NOMO-1 (cell line): ENCODE data around the gene BCL7A.
A peak's percentile ranks its signal among the peaks of the same experiment; 100 is the strongest.
"Not testable (repeated sequence)": the region's sequence is repeated elsewhere in the genome, so short reads cannot be mapped to it uniquely, and the experiment has no call there.

Source experiments
- DNase-seq, 2 experiments: peaks; one replicate each; lab custom pipeline; 2025; ENCODE audit not compliant: unreplicated experiment in 2 of 2; lab: John Stamatoyannopoulos, UW

BCL7A gene

DNA sequence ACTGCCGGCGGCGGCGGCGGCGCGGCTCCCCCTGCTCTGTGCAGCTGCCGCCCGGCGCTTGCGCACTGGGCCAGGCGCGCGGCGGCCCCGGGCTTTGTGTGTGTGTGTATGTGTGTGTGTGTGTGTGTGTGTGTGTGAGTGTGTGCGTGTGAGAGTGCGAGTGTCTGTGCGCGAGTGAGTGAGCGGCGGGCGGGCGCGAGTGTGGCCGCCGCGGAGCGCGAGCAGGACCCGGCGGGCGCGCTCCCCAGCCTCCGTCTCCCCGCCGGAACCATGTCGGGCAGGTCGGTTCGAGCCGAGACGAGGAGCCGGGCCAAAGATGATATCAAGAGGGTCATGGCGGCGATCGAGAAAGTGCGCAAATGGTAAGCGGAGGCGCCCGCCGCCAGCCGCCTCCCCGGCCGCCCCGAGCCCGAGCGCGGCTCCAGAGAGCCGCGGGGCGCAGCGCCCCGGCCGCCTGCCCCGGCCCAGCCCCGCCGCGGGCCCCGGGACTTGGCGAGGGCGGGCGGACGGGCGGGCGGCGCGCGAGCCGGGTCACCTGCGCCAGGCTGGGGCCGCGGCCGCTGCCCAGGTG lies at the start of gene BCL7A:
TSS of gene BCL7A (plus strand) at position 63 of the 571 bp plus-strand sequence. CDS start at position 271, 208 bp downstream.
- peak; percentile 35 to 65 for DNase-seq

- no peak for DNase-seq
These were observed 47.4 kb upstream of the BCL7A start for GRCh38 chr12:121974026-121974985.

GRCh38 chr12:121975021-121975420 lies 46.7 kb upstream of the BCL7A start:
- no peak for DNase-seq

- DNase-seq: no peak
These were observed 44.7 kb upstream of the BCL7A start for GRCh38 chr12:121976950-121977349.

DNA sequence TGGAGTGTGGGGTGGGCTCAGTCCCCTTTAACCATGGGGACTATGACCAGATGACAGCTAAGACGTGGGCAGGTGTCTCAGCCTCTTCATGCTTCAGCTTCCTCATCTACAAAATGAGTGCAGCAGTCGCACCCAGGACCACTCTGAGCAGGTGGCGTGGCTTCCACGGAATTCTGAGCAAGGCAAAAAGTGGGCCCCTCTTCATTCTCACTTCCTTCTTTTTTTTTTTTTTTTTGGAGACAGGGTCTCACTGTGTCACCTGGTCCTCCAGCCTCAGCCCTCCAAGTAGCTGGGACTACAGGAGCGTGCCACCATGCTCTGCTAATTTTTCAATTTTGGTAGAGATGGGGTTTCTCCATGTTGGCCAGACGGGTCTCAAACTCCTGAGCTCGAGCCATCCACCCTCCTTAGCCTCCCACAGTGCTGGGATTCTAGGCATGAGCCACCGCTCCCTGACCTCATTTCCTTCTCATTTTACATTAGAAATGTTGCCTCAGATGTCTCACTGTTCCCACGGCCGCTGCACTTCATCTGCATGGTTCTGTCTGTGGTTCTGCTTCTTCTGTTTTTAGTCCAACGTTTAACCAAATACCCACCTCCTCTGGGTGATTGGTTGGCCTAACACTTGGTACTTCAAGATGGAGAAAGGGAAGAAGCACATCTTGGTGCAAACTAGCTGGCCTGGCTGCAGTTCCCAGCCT lies 41.3 kb upstream of the BCL7A start:
- peak; percentile 62 to 81 for DNase-seq

DNA sequence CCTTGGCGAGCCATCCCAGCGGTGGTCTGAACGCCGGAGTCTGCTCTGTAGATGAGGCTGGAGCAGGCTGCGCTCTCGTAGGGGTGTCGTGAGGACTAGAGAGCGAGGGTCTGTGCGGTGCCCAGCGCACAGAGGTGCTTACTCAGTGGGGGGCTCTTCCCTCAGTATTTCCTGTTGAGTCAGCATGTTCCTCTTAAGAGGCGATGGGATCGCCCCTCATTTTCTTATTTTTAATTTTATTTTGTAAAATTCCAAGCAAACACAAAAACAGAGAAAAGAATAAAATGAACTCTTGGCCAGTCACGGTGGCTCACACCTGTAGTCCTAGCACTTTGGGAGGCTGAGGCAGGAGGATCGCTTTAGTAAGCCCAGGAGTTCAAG lies 40.8 kb upstream of the BCL7A start:
- no peak for DNase-seq

GRCh38 chr12:121981456-121981855 lies 40.2 kb upstream of the BCL7A start:
- DNase-seq: no peak

DNA sequence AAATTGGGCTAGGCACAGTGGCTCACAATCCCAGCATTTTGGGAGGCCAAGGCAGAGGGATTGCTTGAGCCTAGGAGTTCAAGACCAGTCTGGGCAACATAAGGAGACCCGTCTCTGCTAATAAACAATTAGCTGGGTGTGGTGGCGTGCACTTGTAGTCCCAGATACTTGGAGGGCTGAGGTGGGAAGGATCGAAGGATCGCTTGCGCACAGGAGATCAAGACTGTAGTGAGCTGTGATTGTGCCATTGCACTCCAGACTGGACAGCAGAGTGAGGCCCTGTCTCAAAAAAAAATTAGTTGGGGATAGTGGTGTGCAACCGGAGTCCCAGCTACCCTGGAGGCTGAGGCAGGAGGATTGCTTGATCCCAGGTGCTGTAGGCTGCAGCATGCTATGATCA lies 38.7 kb upstream of the BCL7A start:
- no peak for DNase-seq

GRCh38 chr12:121983536-121984210 lies 38.0 kb upstream of the BCL7A start:
- peak; percentile 42 to 51 for DNase-seq

DNA sequence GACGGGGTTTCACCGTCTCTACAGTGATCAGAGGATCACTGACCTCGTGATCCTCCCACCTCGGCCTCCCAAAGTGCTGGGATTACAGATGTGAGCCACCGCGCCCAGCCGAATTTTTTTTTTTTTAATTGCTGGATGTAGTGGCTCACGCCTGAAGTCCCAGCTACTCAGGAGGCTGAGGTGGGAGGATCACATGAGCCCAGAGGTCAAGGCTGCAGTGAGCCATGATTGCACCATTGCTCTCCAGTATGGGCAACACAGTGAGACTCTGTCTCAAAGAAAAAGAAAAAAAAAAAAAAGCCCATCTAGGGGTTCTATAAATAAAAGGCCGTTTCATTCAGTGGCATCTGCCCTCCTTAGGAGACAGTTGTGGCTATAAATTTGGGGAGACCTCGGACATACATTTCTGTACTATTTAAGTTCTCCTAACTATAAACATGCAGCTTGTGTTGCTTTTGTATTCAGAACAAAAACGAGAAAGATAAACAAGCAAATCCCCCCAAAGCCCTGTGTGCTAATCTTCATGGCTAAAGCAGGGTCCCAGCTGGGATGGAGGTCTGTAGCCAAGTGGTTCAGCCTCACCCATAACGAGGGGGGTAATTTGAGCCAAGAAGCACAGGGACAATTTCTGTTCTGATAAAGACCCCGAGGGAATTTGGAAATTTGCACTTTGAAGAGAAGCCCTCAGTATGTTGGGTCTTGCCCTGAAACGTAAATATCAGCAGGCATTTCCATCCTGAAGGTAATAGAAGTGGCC lies 35.0 kb upstream of the BCL7A start:
- DNase-seq: no peak

DNA sequence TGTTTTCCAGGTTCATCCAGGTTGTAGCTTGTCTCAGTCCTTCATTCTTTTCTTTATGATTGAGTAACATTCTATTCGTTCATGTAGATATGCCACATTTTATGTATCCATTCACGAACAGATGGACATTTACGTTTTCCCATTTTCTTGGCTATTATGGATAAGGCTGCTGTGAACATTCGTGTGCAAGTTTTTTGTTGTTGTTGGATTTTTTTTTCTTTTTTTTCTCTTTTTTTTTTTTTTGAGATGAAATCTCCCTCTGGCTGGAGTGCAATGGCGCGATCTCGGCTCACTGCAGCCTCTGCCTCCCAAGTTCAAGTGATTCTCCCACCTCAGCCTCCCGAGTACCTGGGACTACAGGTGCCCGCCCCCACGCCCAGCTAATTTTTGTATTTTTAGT lies 33.2 kb upstream of the BCL7A start:
- DNase-seq: not testable (repeated sequence)

DNA sequence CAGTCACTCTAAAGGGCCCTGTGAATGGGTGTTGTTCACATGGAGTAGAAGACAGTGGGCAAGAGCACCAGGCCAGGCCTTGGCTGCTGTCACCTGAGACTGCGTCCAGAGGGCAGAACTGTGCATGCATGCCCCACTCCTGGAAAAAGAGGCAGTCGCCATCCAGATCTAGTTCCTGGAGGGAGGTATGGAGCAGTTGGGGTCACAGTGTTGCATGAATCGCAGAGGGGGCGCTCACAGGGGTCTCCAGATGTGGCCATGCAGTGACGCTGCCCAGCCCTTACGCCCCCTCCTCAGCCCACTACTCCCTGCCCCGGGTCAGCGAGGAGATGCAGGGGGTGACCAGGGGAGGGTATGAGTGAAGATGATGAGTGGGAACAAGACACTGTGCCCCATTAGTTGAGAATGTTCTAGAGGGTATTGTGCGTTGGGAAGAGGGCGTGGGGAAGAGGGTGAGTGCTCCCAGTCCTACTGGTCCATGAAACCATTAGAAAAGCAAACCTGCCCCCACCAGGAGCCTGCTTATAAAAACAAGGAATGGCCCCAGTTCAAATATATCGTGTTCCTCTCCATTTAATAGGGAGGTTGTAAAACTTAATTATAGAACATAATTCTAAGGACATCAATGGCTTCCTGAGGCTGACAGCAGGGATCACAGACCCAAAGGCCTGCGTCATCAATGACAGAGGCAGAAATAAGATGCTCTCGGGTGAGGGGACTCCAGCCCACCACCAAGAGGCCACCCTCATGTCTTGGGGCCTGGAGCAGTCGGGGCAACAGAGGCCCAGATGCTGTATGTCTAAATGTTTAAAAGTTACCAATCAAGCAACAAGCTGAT lies 32.2 kb upstream of the BCL7A start:
- DNase-seq: no peak

DNA sequence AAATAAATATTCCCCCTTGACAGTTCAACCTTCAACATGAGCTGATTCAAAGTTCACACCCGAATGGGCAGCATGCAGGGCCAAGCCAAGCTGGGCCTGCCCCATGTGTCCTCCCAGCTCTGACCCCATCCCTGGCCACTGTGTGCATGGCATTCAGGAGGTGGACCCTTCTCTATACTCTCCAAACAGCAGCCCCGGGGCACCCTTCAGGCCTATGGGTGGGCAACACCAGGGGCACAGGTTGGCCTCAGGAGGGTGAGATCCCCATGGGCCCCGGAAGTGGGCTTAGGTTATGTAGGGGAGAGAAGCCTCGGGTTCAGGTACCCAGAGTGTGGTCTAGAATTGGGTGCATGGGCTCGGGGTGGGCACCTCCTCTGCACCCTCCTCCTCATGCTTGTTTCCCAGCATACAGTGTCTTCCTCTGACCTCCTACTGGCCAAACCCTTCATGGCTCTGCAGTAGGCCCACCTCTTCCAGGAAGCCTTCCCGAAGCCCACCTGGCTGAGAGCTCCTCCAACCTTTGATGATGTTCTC lies 31.5 kb upstream of the BCL7A start:
- no peak for DNase-seq

DNA sequence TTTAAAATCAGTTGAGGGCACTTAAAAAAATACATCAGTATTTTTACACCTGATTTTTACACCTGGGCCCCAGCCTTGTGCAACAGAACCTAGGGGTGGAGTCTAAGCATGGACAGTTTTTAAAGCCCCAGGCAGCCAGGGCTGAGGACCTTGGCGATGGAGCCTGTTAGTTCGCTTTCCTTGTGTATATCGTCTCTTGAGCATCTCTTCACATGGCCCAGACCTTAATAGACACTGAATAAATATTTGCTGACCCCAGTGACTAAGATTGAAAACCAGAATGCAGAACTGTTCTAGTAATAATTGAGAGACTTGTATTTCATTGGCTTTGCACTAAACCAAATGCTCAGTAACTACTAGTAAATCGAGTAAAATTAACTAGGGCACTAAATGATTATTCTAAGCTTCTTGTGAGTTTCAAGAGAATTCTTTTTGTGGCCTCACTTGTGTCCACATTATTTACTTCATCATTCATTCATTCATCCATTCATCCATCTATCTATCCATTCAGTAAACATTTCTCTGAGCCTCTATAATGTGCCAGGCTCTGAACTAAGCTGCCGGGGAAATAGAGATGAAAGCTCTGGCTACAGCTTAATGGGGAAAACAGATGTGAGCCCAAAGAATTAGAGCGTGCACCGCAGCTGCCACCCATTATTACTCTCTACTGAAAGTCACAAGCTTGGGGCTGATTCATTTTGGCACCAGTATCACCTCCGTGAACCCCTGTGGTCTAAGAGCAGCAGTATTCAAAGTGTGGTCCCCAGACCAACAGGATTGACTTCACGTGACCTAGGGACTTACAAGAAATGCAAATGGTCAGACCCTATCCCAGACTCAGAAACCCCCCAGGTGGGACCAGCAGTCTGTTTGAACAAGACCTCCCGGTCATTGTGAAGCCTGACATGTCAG lies 30.7 kb upstream of the BCL7A start:
- DNase-seq: no peak

DNA sequence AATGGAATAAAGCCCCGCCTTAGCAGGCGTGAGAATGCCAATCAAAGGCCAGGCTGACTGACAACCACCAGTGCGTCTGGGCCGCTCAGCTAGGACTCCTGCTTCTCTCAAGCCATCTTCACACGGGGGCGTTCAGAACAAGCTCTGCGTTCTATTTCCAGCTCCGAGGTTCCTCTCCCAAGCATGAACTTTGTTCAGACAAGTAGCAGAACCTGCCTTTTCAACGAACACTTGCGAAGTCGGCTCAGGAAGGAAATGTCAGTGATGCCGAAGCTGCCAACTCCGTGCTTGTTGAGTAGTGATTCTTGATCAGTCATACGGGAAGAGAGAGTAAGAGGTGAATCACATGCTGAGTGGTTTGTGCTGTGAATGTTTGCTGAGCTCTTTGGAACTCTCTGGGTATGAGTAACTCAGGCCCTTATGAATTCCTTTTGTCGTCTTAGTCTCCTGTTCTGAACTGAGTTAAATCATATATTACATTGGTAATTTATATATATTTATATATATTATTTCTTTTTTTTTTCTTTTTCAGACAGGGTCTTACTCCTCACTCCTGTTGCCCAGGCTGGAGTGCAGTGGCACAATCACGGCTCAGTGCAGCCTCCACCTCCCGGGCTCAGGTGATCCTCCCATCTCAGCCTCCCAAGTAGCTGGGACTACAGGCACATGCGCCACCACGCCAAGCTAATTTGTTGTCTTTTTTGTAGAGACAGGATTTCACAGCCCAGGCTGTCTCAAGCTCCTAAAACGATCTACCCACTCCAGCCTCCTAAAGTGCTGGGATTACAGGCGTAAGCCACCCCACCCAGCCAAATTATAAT lies 29.4 kb upstream of the BCL7A start:
- peak; percentile 74 to 92 for DNase-seq

DNA sequence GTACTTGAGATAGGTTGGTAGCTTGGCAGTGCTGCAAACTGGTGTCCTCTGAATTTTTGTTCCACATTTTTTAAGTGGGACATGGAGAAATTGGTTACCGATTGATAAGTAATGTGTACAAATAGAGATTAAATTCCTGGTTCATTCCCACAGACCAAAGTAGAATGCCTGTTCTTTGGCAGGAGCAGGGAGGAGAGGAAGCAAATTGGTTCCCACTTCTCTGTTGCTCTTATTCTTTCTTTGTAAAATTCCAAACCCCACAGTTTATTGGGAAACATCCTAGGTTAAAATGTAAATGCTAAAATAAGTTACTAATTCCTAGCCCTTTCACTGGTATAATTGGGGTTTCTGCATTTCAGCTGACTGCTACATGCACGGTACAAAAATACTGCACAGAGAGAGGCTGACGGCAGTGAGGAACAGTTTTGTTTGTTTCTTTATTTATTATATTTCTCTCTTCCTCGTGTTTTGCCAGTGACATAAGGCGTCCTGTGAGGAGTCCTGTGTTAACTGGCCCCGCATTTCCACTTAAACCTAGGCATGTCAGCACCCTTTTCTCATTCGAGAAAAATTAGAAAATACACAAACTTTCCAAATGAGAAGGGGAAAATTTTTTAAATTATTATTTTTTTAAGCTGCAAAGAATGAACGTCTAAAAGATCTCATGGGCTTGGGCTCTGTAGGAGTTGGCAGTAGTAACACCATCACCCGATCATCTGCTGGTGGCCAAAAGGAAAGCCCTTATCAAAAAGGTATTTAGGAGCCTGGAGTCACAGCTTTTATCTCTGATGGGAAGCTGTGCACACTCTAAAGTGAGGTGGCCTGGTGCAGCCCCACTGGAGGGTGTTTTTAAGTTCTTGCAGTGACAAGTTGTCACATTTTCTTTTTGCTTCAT lies 25.4 kb upstream of the BCL7A start:
- DNase-seq: no peak
